ENCODE results near the gene ISG20L2. TPM values are rescaled to one million over a fixed set of nuclear protein-coding genes. Genes with fewer than 3 reads are reported as not detected.
"Not testable (repeated sequence)": the region's sequence is repeated elsewhere in the genome, so short reads cannot be mapped to it uniquely, and the experiment has no call there.

Gene ISG20L2
- polyA plus RNA-seq, 1 of the 3 experiments (the other 2 are of a cell fraction): 31.6 TPM

DNA sequence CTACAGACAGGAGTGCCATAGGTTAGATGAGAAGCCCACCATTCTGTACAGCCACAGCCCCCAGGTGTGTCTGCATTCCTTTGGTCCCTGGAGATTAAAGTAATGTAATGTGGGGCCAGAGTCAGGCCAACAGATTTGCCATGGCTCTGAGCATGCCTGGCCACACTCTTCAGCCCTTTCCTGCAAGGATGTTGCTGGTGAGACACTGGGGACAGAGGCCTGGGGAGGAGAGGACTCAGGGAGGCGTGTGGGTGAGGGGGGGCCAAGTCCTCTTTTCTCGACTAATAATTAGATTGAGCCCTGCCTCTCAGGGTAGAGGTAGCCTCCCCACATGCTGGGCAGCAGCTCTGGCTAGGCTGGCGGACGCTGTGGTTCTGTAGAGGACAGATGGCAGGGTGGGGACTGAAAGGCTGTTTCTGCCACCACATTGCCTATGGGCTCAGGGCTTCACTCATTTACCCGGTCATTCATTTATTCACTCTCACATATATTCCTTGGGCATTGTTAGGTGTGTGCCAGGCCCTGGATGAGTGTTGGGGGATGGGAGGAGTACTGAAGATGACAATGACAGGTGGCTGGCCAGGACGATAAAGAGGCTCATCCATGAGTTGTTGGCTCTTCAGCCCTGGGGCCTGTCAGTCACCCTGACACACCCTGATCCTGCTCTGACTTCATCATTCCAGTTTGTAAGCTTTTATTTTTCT lies 31.7 kb upstream of the ISG20L2 start:
- ChIA-PET CTCF (interaction anchor here (1.0 to 1.7 kb wide), 5 partner anchors 9 to 71 kb away, joined by 3 to 5 read pairs (median 4); partner anchors contain the start of gene HDGF), POLR2A (interaction anchor here (1.1 to 1.8 kb wide), 2 partner anchors 8 to 32 kb away, joined by 3 to 4 read pairs; partner anchors contain the start of genes HDGF, ISG20L2 and METTL25B)
- no peak overlapping the region for H3K9ac ChIP-seq
- no peaks in the 10 kb centered on the region for H3K36me3 ChIP-seq (replicated peaks in 1 of 2; ENCODE audit: control insufficient read depth in 1 of 2, insufficient read depth in 2 of 2, low read length in 1 of 2)
- no peak overlapping the region; a peak in 1 of 4 replicates for H3K27ac ChIP-seq (ENCODE audit: low read depth in 2 of 2, low read length in 1 of 2)
- H2AFZ ChIP-seq (ENCODE audit: low read depth): no peak overlapping the region
- no peaks in the 10 kb centered on the region for H3K9me2 ChIP-seq
- WGBS (ENCODE audit: low lambda C conversion rate): 73% methylated on average over 6 of the region's 6 CpGs
- no peak overlapping the region for H3K4me3 ChIP-seq (ENCODE audit: low read depth in 2 of 2, low read length in 1 of 2)
- H3F3A ChIP-seq (replicated peaks; ENCODE audit: insufficient read depth): no peaks in the 10 kb centered on the region
- H4K20me1 ChIP-seq (ENCODE audit: insufficient read depth): no peaks in the 10 kb centered on the region
- no peaks in the 10 kb centered on the region; the same call in 1 of the 2 replicates for H3K79me2 ChIP-seq (ENCODE audit: insufficient read depth)
- TF ChIP-seq RXRA (IDR thresholded peaks at IDR 0.05; ENCODE audit: borderline replicate concordance, low read depth) (no peak), MEF2A (IDR thresholded peaks at IDR 0.05; ENCODE audit: borderline replicate concordance, low read depth) (no peak), USF2 (IDR thresholded peaks at IDR 0.05; ENCODE audit: borderline replicate concordance, low read depth, low read length) (no peak), TEAD4 (IDR thresholded peaks at IDR 0.05; ENCODE audit: borderline replicate concordance, insufficient read depth) (no peak), JUND (IDR thresholded peaks at IDR 0.05) (no peak), ELF1 (IDR thresholded peaks at IDR 0.05) (no peak), GATA2 (CRISPR knock-in tag; IDR thresholded peaks at IDR 0.05) (no peak), RCOR1 (IDR thresholded peaks at IDR 0.05; ENCODE audit: low read length) (no peak), FOXM1 (IDR thresholded peaks at IDR 0.05; ENCODE audit: low read depth) (no peak), TCF12 (IDR thresholded peaks at IDR 0.05) (no peak), GABPA (IDR thresholded peaks at IDR 0.05; ENCODE audit: low read depth) (no peak), POLR2AphosphoS5 (IDR thresholded peaks at IDR 0.05; ENCODE audit: low read depth, low read length) (no peak)
- TF ChIP-seq, protein P1, sequence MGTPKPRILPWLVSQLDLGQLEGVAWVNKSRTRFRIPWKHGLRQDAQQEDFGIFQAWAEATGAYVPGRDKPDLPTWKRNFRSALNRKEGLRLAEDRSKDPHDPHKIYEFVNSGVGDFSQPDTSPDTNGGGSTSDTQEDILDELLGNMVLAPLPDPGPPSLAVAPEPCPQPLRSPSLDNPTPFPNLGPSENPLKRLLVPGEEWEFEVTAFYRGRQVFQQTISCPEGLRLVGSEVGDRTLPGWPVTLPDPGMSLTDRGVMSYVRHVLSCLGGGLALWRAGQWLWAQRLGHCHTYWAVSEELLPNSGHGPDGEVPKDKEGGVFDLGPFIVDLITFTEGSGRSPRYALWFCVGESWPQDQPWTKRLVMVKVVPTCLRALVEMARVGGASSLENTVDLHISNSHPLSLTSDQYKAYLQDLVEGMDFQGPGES (IDR thresholded peaks at IDR 0.05; ENCODE audit: low read depth, low read length): no peak
- TF ChIP-seq, protein P2, sequence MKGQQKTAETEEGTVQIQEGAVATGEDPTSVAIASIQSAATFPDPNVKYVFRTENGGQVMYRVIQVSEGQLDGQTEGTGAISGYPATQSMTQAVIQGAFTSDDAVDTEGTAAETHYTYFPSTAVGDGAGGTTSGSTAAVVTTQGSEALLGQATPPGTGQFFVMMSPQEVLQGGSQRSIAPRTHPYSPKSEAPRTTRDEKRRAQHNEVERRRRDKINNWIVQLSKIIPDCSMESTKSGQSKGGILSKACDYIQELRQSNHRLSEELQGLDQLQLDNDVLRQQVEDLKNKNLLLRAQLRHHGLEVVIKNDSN (IDR thresholded peaks at IDR 0.05; ENCODE audit: borderline replicate concordance, low read depth): no peak
- TF ChIP-seq, protein P3, sequence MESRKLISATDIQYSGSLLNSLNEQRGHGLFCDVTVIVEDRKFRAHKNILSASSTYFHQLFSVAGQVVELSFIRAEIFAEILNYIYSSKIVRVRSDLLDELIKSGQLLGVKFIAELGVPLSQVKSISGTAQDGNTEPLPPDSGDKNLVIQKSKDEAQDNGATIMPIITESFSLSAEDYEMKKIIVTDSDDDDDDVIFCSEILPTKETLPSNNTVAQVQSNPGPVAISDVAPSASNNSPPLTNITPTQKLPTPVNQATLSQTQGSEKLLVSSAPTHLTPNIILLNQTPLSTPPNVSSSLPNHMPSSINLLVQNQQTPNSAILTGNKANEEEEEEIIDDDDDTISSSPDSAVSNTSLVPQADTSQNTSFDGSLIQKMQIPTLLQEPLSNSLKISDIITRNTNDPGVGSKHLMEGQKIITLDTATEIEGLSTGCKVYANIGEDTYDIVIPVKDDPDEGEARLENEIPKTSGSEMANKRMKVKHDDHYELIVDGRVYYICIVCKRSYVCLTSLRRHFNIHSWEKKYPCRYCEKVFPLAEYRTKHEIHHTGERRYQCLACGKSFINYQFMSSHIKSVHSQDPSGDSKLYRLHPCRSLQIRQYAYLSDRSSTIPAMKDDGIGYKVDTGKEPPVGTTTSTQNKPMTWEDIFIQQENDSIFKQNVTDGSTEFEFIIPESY (IDR thresholded peaks at IDR 0.05; ENCODE audit: borderline replicate concordance, low read depth): no peak
- TF ChIP-seq, protein P4, sequence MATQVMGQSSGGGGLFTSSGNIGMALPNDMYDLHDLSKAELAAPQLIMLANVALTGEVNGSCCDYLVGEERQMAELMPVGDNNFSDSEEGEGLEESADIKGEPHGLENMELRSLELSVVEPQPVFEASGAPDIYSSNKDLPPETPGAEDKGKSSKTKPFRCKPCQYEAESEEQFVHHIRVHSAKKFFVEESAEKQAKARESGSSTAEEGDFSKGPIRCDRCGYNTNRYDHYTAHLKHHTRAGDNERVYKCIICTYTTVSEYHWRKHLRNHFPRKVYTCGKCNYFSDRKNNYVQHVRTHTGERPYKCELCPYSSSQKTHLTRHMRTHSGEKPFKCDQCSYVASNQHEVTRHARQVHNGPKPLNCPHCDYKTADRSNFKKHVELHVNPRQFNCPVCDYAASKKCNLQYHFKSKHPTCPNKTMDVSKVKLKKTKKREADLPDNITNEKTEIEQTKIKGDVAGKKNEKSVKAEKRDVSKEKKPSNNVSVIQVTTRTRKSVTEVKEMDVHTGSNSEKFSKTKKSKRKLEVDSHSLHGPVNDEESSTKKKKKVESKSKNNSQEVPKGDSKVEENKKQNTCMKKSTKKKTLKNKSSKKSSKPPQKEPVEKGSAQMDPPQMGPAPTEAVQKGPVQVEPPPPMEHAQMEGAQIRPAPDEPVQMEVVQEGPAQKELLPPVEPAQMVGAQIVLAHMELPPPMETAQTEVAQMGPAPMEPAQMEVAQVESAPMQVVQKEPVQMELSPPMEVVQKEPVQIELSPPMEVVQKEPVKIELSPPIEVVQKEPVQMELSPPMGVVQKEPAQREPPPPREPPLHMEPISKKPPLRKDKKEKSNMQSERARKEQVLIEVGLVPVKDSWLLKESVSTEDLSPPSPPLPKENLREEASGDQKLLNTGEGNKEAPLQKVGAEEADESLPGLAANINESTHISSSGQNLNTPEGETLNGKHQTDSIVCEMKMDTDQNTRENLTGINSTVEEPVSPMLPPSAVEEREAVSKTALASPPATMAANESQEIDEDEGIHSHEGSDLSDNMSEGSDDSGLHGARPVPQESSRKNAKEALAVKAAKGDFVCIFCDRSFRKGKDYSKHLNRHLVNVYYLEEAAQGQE (IDR thresholded peaks at IDR 0.05; ENCODE audit: low read depth, low read length): no peak
- H3K4me2 ChIP-seq: no peak overlapping the region
- H3K27me3 ChIP-seq (ENCODE audit: insufficient read depth): no peaks in the 10 kb centered on the region
- H3K9me3 ChIP-seq: no peaks in the 10 kb centered on the region
- peaks cover 0 to 4% of the 10 kb centered on the region in 2 experiments; a peak in 1 of 4 replicates for H3K4me1 ChIP-seq (ENCODE audit: control insufficient read depth in 1 of 2, insufficient read depth in 2 of 2, low read depth in 1 of 2, low read length in 1 of 2)
- DNase-seq: no peak

- H3K9ac ChIP-seq; H3K36me3 ChIP-seq (replicated peaks in 1 of 2; ENCODE audit: control insufficient read depth in 1 of 2, insufficient read depth in 2 of 2, low read length in 1 of 2); DNase-seq; H3K9me3 ChIP-seq; H3K9me2 ChIP-seq; H2AFZ ChIP-seq (ENCODE audit: low read depth); H3K4me3 ChIP-seq (ENCODE audit: low read depth in 2 of 2, low read length in 1 of 2); H3K27me3 ChIP-seq (ENCODE audit: insufficient read depth); H3K27ac ChIP-seq (ENCODE audit: low read depth in 2 of 2, low read length in 1 of 2); H4K20me1 ChIP-seq (ENCODE audit: insufficient read depth); POLR2A ChIA-PET; H3K4me2 ChIP-seq; H3F3A ChIP-seq (replicated peaks; ENCODE audit: insufficient read depth): not testable (repeated sequence)
- CTCF ChIA-PET: interaction anchor here (1.2 kb wide), 1 partner anchor 103 kb away, joined by 3 read pairs; the partner anchor contains the start of gene NTRK1
- WGBS (ENCODE audit: low lambda C conversion rate): 95% methylated on average over 10 of the region's 10 CpGs
- peaks cover 11% of the 10 kb centered on the region for H3K79me2 ChIP-seq (ENCODE audit: insufficient read depth)
- peaks cover 0 to 11% of the 10 kb centered on the region in 2 experiments; a peak in 2 of 4 replicates for H3K4me1 ChIP-seq (ENCODE audit: control insufficient read depth in 1 of 2, insufficient read depth in 2 of 2, low read depth in 1 of 2, low read length in 1 of 2)
Observed at GRCh38 chr1:156757572-156758253, 29.1 kb upstream of the ISG20L2 start.

Measured in SK-N-SH (cell line).